Stimulated activated CD4-positive, alpha-beta T cell treated with anti-CD3 and anti-CD28 coated beads, TNF-alpha, amount 100 ng/mL, for 48 hours (primary cell): ENCODE measurements around the gene RPL28.

ENCODE experiments used
- DNase-seq, 3 donors: peaks; one replicate each; pipeline ENCODE4 v3.0.0-alpha.2; 2020; ENCODE audit warnings: low read depth in 3 of 3

The RPL28 gene

DNA sequence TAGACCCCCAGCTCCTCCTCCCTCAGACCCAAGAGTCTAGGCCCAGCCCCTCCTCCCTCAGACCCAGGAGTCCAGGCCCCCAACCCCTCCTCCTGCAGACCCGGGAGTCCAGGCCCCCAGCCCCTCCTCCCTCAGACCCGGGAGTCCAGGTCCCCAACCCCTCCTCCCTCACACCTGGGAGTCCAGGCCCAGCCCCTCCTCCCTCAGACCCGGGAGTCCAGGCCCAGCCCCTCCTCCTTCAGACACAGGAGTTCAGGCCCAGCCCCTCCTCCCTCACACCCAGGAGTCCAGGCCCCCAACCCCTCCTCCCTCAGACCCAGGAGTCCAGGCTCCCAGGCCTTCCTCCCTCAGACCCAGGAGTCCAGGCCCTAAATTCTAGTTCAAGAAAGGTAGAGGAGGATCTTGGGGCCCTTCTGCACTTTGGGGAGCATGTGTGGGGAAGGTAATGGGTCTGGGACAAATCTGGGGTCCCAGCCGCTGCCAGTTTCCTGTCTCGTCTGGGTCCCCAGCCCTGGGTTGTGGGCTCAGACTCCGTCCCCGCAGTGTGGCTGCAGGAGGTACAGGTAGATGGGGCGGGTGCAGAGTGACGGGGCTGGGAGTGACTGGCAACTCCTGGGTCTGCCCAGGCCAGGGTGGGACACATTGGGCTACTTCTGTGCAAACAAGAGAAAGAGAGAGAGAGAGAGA is 12.3 kb upstream of the RPL28 start:
- no peak for DNase-seq

DNA sequence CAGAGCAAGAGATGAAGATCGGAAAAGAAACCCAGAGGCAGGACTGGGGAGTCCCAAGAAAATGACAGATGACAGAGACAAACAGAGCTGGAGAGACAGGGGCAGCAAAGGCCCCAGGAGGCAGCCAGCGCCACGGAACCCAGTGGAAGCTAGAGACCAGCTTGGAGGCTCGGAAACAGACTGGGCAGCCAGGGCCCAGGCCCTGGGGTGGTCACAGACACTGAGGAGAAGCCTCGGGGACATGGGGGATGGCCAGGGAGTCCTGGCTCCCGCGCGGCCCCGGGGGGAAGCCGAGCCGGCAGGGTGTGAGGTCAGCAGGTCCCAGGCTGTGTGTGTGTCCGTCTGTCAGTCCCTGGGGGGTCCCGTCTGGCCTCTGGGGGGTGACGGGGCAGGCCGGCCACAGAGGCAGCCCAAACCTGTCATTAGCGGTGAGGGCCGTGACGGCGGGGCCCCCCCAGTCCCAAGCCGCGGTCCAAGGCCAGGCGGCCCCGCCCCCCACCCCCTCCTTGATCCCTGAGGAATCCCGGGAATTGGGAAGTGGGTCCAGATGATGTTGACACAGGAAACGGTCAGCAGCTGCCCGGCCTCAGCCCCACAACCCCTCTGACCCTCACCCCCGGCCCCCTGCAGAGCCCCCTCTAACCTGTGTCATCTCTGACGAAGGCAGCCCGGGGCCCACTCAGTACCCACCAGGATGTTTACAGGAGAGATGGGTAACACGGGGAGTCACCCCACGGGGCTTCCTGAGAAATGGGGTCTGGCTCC is 11.6 kb upstream of the RPL28 start:
- no peak for DNase-seq

DNA sequence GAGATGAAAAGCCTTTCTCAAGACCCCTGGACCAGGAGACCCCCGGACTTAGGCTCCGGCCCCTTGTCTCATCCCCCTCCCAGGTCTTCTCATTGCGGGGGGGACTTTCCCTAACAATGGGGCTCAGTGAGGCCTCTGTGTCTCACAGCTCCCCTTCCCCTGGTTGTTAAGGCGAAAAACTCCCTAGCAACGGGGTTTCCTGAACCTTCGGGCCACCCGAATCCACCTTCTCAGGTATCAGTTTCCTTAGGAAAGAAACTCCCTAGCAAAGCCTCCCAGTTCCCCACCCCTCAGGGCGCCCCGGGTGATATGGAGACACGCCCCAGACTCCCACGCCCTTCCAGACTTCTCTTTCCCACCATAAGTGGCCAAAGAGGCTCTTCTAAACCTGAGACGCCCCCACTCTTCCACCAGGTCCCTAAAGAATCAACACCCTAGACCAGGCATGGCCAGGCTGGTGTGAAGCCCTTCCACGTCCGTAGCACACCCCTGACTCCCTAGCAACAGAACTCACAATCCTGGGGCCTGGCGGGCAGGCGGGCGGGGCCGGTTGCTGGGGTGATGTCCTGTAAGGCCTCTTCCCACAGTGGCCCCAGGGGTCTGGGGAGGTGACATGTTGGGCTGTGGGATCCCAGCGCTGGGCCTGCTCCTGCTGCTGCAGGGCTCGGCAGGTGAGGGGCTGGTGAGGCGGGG is 9.3 kb upstream of the RPL28 start, which contains the start of gene TMEM190:
Gene TMEM190, plus strand, starts transcription at position 586 of the 693 bp plus-strand sequence. Its CDS starts 28 bp downstream, at position 614.
- no peak for DNase-seq

DNA sequence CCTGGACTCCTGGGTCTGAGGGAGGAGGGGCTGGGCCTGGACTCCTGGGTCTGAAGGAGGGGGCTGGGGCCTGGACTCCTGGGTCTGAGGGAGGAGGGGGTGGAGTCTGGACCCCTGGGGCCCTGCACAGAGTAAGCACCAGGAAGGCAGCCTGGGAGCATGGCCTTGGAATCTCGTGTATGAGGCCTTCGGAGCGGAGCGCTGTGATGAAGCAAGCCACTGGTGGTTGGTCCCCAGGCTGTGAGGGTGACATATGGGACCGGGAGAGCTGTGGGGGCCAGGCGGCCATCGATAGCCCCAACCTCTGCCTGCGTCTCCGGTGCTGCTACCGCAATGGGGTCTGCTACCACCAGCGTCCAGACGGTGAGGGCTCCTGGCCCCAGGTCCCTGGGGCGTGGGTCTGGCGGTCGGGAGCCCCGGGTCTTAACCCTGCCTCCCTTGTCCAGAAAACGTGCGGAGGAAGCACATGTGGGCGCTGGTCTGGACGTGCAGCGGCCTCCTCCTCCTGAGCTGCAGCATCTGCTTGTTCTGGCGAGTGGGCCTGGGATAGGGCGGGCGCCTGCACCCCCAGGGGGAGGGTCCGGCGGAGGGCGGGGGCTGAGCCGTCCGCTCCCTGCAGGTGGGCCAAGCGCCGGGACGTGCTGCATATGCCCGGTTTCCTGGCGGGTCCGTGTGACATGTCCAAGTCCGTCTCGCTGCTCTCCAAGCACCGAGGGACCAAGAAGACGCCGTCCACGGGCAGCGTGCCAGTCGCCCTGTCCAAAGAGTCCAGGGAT is 8.2 kb upstream of the RPL28 start:
- no peak for DNase-seq

DNA sequence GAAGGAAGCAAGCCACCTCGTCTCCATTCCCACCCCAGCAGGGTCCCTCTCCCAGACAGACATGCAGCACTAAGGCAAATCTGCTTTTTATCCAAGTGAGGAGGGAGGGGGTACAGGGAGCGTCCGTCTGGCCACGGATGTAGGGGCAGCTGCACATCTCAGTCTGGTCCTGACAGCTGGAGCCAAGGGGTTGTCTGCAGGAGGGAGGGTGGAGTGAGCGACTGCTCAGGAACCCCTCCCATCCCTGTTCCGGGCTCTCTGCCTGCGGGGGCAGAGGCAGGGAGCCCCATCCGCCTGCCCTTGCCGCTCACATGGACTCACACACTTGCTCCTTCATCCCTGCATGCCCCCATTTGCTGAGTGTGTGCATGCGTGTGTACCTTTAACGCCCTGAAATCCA is 6.6 kb upstream of the RPL28 start:
- DNase-seq, result no peak

DNA sequence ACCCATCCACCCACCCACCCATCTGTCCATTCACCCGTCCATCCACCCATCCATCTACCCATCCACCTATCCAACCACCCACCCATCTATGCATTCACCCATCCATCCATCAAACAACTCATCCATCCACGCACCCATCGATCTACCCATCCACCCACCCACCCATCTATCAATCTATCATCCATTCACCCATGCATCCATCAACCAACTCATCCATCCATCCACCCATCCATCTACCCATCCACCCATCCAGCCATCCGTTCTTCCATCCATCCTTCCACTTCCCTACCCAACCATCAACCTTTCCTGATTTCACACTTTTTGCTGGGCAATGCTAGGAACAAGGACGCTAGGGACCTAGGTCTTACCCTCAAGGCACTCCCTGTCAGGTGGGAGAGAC is 3.7 kb upstream of the RPL28 start:
- DNase-seq, result no peak

DNA sequence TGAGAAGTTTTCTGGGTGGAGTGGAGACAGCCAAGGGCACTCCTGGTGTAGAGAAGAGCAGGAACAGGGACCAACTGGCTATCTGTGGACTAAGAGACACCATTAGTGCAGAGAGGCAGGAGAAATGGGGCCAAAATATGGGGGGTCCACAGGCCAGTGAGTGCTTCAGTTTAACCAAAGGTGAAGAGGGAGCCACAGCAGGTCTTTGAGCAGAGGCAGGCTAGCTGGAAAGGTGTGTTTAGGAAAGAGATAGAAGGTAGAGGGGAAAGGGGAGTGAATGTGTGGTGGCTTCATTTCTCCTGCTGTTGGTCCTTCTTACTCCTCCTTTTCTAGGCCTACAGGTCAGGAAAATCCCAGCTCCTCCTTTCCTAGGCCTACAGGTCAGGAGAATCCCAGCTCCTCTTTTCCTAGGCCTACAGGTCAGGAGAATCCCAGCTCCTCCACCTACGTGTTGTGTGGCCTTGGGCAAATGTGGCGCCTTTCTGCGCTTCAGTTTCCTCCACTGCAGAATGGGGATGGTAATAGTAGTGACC is 3.1 kb upstream of the RPL28 start:
- no peak for DNase-seq

DNA sequence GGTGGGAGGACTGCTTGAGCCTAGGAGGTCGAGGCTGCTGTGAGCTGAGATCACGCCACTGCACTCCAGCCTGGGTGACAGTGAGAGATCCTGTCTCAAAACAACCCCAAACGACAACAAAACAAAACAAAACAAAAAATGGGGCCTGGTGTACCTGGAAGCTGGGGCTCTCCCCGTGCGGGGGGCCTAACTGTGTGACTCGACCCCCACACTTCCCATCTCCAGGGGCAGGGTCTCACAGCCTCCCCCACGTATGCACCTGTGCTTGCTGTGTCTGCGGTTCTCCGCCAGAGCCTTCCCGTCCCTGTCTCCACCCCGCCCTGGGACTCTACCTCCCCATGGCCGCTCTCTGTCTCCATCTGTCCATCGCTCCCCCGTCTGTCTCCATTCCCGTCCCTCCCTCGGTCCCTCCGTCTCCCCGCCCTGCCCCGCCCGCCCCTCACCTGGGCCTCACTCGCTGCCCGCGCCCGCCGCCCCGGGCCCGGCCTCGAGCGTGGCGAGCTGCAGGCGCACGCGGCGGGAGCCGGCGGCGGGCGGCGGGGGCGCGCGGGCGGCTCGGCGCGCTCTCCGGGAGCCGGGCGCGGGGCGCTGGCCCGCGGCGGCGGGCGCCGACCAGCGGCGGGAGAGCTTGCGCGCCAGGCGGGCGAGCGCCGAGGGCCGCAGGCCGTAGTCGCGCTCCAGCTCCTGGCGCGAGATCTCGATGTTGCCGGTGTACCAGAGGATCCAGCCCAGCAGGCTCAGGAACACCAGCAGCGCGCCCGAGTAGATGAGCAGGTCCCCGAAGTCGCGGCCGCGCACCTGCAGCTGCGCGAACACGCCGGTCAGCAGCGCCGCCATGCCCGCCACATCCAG is 2.2 kb upstream of the RPL28 start:
- DNase-seq, result peak in 2 of 3 donors; percentile 44 to 56

DNA sequence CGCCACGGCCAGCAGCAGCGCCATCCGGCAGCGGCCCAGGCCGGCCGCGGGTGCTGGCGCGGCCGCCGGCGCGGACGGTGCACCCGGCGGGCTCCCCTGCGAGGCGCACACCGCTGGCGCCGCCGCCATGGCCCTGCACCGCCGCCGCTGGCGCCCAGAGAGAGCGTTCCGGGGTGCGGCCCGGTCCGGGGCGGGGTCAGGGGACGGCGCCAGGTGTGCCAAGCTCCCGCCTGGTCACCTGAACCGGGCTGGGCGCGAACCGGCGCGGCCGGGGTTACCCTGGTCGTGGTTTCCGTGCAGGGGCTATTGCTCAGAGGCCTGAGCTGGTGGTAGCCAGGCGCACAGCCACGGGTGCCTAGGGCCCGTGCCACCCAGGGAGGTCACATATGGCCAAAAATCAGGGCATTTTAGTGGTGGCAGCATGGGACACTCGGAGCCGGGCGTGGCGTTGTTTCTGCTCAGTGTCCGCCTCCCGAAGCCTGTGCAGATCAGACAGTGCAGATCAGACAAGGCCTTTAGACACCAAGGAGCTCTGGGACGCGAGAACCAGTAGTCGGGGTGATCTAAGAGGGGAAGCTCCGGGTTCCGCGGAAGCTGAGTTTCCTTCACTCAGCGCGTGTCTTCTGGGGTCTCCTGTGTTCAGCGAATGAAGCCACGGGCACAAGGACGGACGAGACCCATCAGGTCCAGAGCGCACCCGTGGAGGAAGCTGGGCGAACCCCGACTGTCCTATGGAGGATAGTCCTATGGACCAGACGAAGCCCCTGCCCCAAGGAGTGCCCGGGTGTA is 1.4 kb upstream of the RPL28 start, which contains the start of gene TMEM238:
Gene TMEM238, minus strand, starts transcription at position 162 of the 789 bp plus-strand sequence. Its CDS starts 33 bp downstream, at position 129.
- peak in 1 of 3 donors; percentile 28 for DNase-seq

DNA sequence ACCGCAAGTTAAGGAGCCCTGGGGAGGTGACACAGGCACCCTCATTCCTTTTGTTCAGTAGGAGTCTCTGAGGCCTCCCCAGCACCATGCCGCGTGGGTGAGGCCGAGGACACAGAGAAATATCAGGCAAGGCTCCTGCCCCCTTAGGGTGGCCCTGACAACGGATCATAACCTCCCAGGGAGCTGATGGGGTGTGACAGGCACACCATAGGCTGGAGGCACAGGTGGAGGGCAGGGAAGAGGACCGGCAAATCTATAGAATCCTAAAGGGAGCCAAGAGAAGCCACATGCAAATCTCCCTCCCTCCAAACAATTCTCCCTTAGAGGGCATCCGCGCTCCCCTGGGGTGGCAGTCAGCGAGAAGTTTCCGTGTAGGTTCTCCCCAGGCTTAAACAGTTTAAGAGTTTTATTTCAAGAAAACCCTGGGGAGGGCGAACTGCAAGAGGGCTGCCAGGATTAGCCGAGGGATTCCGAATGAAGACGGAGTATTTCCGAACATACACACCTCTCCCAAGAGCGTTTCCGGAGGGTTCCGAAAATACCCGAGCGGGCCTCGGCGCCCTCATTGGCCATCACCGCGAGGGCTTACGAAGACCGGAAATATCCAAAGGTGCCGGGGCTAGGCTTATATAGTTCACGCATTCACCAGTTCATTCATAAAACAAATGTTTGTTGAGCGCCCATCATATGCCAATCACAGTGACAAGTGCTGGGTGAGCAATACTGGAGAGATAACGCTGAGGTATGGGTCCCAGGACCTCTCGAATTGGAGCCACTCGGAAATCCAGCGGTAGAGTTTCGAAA is 610 bp upstream of the RPL28 start:
- peak; percentile 90 to 98 (median 91) for DNase-seq

DNA sequence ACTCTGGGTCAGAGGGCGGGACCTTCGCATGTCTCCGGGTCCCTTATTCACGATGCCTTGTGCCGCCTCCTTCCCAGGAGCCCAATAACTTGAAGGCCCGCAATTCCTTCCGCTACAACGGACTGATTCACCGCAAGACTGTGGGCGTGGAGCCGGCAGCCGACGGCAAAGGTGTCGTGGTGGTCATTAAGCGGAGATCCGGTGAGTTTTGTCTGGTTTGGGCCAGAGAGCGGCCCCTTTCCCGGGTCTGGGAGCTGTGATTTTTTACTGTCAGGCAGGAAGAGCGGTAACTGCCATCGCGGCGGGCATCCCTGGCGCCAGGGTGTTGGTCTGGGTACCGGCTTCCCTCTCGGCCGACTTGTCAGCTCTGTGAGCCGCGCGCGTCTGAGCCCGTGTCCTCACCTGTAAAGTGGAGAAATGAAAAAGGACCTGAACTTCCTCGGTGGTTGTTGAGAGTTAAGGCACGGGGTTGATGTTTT is 800 bp downstream of the RPL28 start:
- DNase-seq, result no peak

DNA sequence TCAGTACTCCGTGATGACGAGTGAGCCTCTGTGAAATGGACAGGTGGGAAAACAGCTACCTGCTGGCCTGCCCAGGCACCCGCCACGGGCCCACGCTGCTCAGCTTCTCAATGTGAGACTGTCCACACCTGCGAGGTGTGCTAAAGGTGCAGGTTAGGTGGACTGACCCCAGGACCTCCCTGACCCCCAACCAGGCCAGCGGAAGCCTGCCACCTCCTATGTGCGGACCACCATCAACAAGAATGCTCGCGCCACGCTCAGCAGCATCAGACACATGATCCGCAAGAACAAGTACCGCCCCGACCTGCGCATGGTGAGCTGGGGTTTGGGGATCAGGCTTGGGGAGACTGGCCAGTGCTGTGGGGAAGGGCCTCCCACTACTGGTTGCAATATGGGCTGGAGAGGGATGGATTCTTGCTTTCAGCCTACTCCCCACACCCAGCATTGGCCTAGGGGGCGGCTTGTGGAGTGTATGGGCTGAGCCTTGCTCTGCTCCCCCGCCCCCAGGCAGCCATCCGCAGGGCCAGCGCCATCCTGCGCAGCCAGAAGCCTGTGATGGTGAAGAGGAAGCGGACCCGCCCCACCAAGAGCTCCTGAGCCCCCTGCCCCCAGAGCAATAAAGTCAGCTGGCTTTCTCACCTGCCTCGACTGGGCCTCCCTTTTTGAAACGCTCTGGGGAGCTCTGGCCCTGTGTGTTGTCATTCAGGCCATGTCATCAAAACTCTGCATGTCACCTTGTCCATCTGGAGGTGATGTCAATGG is 2.2 kb downstream of the RPL28 start:
- no peak for DNase-seq

DNA sequence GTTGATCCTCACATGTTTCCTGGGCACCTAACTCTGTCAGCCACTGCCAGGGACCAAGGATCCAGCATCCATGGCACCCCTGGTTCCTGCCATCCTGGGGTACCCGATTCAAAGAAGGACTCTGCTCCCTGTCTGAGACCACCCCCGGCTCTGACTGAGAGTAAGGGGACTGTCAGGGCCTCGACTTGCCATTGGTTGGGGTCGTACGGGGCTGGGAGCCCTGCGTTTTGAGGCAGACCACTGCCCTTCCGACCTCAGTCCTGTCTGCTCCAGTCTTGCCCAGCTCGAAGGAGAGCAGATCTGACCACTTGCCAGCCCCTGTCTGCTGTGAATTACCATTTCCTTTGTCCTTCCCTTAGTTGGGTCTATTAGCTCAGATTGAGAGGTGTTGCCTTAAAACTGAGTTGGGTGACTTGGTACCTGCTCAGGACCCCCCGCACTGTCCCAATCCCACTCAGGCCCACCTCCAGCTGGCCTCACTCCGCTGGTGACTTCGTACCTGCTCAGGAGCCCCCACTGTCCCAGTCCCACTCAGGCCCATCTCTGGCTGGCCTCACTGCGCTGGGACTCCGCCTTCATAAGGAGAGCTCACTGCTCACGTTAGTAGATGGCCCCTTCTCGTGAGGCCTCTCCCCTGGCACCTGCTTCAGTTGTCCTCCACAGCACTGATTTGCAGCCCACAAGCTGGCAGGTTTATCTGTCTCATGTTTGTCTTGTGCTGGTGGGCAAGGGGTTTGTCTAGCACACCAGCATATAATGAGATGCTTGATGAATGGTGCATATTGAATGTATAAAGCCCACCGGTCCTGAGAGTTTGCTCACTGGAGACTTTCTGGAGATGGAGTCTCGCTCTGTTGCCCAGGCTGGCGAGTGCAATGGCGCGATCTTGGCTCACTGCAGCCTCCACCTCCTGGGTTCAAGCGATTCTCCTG is 3.9 kb downstream of the RPL28 start:
- no peak for DNase-seq

DNA sequence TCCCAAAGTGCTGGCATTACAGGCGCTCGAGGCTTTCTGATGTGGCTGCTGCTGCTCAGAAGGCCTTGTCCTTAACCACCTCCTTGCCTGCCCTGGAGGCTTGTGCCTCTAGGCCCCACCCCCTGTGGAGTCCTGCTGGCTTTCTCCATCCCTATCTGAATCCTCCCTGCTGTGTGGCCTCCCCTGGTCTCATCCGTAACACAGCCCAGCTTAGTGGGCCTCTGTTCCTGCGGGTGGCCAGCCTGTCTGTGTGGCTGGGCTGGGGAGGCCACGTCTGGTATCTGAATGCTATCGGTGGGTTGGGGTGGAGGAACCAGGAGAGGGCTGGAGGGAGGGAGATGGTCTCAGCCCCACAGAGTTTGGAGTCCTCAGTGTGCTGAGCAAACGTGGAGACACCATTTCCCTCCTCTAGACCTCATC is 4.7 kb downstream of the RPL28 start:
- DNase-seq, result no peak

DNA sequence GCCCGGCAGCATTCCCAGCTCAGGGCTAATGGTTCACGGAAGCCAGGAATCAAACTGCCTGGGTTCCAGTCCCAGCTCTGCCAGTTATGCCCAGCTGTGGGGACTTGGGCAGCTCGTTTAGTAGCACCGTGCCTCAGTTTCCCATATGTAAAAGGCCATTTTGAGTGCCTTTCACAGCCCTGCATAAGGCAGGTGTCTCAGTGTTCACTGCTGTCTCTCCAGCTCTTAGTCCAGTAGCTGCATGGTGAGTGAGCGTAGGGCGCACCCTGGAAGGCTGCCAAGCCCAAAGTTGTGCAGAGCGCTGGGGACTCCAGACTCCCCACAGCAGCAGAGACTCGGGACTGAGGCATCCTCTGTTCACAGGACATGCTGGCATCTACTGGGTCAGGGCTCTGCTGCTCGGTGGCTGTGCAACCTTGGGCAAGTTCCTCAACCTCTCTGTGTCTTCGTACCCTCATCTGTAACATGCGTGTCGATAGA is 5.5 kb downstream of the RPL28 start:
- DNase-seq, result no peak
